Measurements from ENCODE around the gene TAOK2. TPM values are rescaled to one million over a fixed set of nuclear protein-coding genes. Genes with fewer than 3 reads are reported as not detected.
A peak's percentile ranks its signal among the peaks of the same experiment; 100 is the strongest.

TAOK2 gene
- total RNA-seq, 1 experiment from 2014 or later: 76.2 TPM

GRCh38 chr16:29972500-29972899 lies 1.2 kb upstream of the TAOK2 start:
- BruUV-seq (replicated peaks): no TSS peak
- Mint-ChIP-seq H3K9me3 (ENCODE audit: low read depth, unreplicated experiment) (no peaks in the 10 kb centered on the region), H3K27me3 (ENCODE audit: unreplicated experiment) (no peaks in the 10 kb centered on the region), H3K36me3 (ENCODE audit: insufficient read depth, unreplicated experiment) (peaks cover 67% of the 10 kb centered on the region), H3K4me1 (ENCODE audit: low read depth, unreplicated experiment) (peaks cover 26% of the 10 kb centered on the region), H3K4me3 (ENCODE audit: low read depth, unreplicated experiment) (no peak overlapping the region), H3K27ac (ENCODE audit: unreplicated experiment) (peak overlapping the region; percentile 89)
- intact Hi-C loops (cut with micrococcal nuclease; ENCODE audit: unreplicated experiment): loop anchor here (10.0 kb wide), 1 partner anchor 48 kb away; the partner anchor contains the start of gene KCTD13
- no peak for DNase-seq
- no peak for TF ChIP-seq CTCF (IDR thresholded peaks at IDR 0.05; ENCODE audit: unreplicated experiment)
- CTCF ChIA-PET: interaction anchor here (0.8 to 1.8 kb wide), 3 partner anchors 11 to 28 kb away, joined by 3 to 17 read pairs (median 15); partner anchors contain the start of gene TMEM219

- CTCF ChIA-PET: interaction anchor here (0.6 to 1.8 kb wide), 9 partner anchors 11 to 156 kb away, joined by 3 to 17 read pairs (median 4); partner anchors contain the start of genes ASPHD1, SEZ6L2 and TMEM219
- intact Hi-C loops (cut with micrococcal nuclease; ENCODE audit: unreplicated experiment): loop anchor here (10.0 kb wide), 1 partner anchor 48 kb away; the partner anchor contains the start of gene KCTD13
- Mint-ChIP-seq H3K4me3 (ENCODE audit: low read depth, unreplicated experiment) (peak overlapping the region; percentile 85), H3K27me3 (ENCODE audit: unreplicated experiment) (no peaks in the 10 kb centered on the region), H3K36me3 (ENCODE audit: insufficient read depth, unreplicated experiment) (peaks cover 66% of the 10 kb centered on the region), H3K4me1 (ENCODE audit: low read depth, unreplicated experiment) (peaks cover 26% of the 10 kb centered on the region), H3K27ac (ENCODE audit: unreplicated experiment) (peak overlapping the region; percentile 89), H3K9me3 (ENCODE audit: low read depth, unreplicated experiment) (no peaks in the 10 kb centered on the region)
- no TSS peak for BruUV-seq (replicated peaks)
- DNase-seq: no peak
- no peak for TF ChIP-seq CTCF (IDR thresholded peaks at IDR 0.05; ENCODE audit: unreplicated experiment)
Measured at GRCh38 chr16:29972992-29973383, 680 bp upstream of the TAOK2 start.

- no peak for TF ChIP-seq CTCF (IDR thresholded peaks at IDR 0.05; ENCODE audit: unreplicated experiment)
- Mint-ChIP-seq H3K9me3 (ENCODE audit: low read depth, unreplicated experiment) (no peaks in the 10 kb centered on the region), H3K4me3 (ENCODE audit: low read depth, unreplicated experiment) (peak overlapping the region; percentile 85), H3K27ac (ENCODE audit: unreplicated experiment) (peak overlapping the region; percentile 89), H3K36me3 (ENCODE audit: insufficient read depth, unreplicated experiment) (peaks cover 60% of the 10 kb centered on the region), H3K27me3 (ENCODE audit: unreplicated experiment) (no peaks in the 10 kb centered on the region), H3K4me1 (ENCODE audit: low read depth, unreplicated experiment) (peaks cover 26% of the 10 kb centered on the region)
- CTCF ChIA-PET: interaction anchor here (0.6 to 1.4 kb wide), 3 partner anchors 31 to 248 kb away, joined by 6 to 10 read pairs (median 6); partner anchors contain the start of genes ASPHD1 and SEZ6L2
- peak; percentile 32 for DNase-seq
- intact Hi-C loops (cut with micrococcal nuclease; ENCODE audit: unreplicated experiment): loop anchor here (10.0 kb wide), 1 partner anchor 50 kb away; the partner anchor contains the start of gene KCTD13
- TSS peak; percentile 66 for BruUV-seq (replicated peaks)
Measured at GRCh38 chr16:29974291-29975133, 844 bp downstream of the TAOK2 start.

DNA sequence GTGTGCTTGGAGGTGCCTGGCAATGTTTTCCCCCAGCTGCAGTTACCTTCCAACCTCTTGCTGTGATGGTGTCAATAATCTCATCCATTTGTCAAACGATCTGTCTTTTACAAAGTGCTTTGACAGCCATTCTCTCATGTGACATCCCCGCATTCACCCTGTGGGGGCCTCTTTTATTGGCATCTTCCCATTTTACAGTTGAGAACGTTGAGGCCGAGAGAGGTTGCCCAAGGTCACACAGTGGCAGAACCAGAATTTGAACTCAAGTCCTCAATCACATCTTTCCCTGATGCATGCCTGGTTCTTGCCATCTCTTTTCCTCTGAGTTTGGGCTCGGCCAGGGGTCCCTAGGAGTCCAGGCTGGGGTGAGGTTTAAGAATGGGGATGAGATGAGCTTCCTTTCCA lies 1.5 kb downstream of the TAOK2 start:
- peaks cover 26% of the 10 kb centered on the region for H3K4me1 Mint-ChIP-seq (ENCODE audit: low read depth, unreplicated experiment)
- H3K4me3 Mint-ChIP-seq (ENCODE audit: low read depth, unreplicated experiment): peak overlapping the region; percentile 85
- no peak for TF ChIP-seq CTCF (IDR thresholded peaks at IDR 0.05; ENCODE audit: unreplicated experiment)
- CTCF ChIA-PET: interaction anchor here (0.6 to 1.9 kb wide), 4 partner anchors 9 to 248 kb away, joined by 3 to 6 read pairs (median 4); no protein-coding TSS in a partner anchor
- DNase-seq: no peak
- H3K27me3 Mint-ChIP-seq (ENCODE audit: unreplicated experiment): no peaks in the 10 kb centered on the region
- TSS peak; percentile 39 for BruUV-seq (replicated peaks)
- peak overlapping the region; percentile 89 for H3K27ac Mint-ChIP-seq (ENCODE audit: unreplicated experiment)
- intact Hi-C loops (cut with micrococcal nuclease; ENCODE audit: unreplicated experiment): loop anchor here (10.0 kb wide), 1 partner anchor 50 kb away; the partner anchor contains the start of gene KCTD13
- H3K36me3 Mint-ChIP-seq (ENCODE audit: insufficient read depth, unreplicated experiment): peaks cover 59% of the 10 kb centered on the region
- H3K9me3 Mint-ChIP-seq (ENCODE audit: low read depth, unreplicated experiment): no peaks in the 10 kb centered on the region
